Mesendoderm (in vitro differentiated cells): ENCODE measurements around the gene CHMP2A.
A peak's percentile ranks its signal among the peaks of the same experiment; 100 is the strongest.

Experiments used
- DNase-seq: peaks from one replicate; pipeline ENCODE4 v3.0.0; 2013
- H2AK5ac ChIP-seq: 2 replicates; pipeline ENCODE4 v1.6.1; 2013; ENCODE audit warnings: low read length, inconsistent platforms
- H2BK120ac ChIP-seq: 2 replicates; pipeline ENCODE4 v1.6.1; 2013; ENCODE audit warnings: low read depth, mild to moderate bottlenecking, low read length, moderate library complexity, mixed read lengths
- H2BK15ac ChIP-seq: replicated peaks from 2 replicates; pipeline ENCODE4 v1.6.1; 2013; ENCODE audit warnings: low read depth, mild to moderate bottlenecking, moderate library complexity
- H2BK5ac ChIP-seq: 2 replicates; pipeline ENCODE4 v1.6.1; 2013; ENCODE audit warnings: low read length, inconsistent platforms
- H3K18ac ChIP-seq: 2 replicates; pipeline ENCODE4 v1.6.1; 2013; ENCODE audit warnings: mild to moderate bottlenecking, low read length, mixed read lengths
- H3K23ac ChIP-seq: one replicate; pipeline ENCODE4 v1.6.1; 2013; ENCODE audit warnings: low read length
- H3K27ac ChIP-seq: 2 replicates; pipeline ENCODE4 v1.5.1; 2013; ENCODE audit warnings: low read depth, mild to moderate bottlenecking, inconsistent platforms, low read length, moderate library complexity
- H3K27me3 ChIP-seq: 2 replicates; pipeline ENCODE4 v1.6.1; 2013; ENCODE audit warnings: low read length, control low read depth, mild to moderate bottlenecking, inconsistent platforms; ENCODE audit not compliant: insufficient read depth, poor library complexity
- H3K36me3 ChIP-seq: 2 replicates; pipeline ENCODE4 v1.6.1; 2013; ENCODE audit warnings: low read length, inconsistent platforms; ENCODE audit not compliant: control insufficient read depth, insufficient read depth
- H3K4ac ChIP-seq: one replicate; pipeline ENCODE4 v1.6.1; 2013; ENCODE audit warnings: low read depth, mild to moderate bottlenecking, low read length, moderate library complexity
- H3K4me1 ChIP-seq: 2 replicates; pipeline ENCODE4 v1.6.1; 2013; ENCODE audit warnings: low read depth, low read length, inconsistent platforms; ENCODE audit not compliant: control insufficient read depth
- H3K4me2 ChIP-seq: 2 replicates; pipeline ENCODE4 v1.6.1; 2013; ENCODE audit warnings: low read length
- H3K4me3 ChIP-seq: 2 replicates; pipeline ENCODE4 v1.5.1; 2013; ENCODE audit warnings: mild to moderate bottlenecking, low read length
- H3K56ac ChIP-seq: one replicate; pipeline ENCODE4 v1.6.1; 2013; ENCODE audit warnings: low read length
- H3K79me1 ChIP-seq: 2 replicates; pipeline ENCODE4 v1.6.1; 2013; ENCODE audit warnings: low read length, inconsistent platforms
- H3K79me2 ChIP-seq: 2 replicates; pipeline ENCODE4 v1.6.1; 2013; ENCODE audit warnings: mild to moderate bottlenecking, low read length; ENCODE audit not compliant: control insufficient read depth, insufficient read depth
- H3K9ac ChIP-seq: 2 replicates; pipeline ENCODE4 v1.6.1; 2013; ENCODE audit warnings: low read length, inconsistent platforms
- H4K5ac ChIP-seq: one replicate; pipeline ENCODE4 v1.6.1; 2013; ENCODE audit warnings: low read length
- H4K8ac ChIP-seq: one replicate; pipeline ENCODE4 v1.6.1; 2013; ENCODE audit warnings: low read depth, mild to moderate bottlenecking, control low read depth, low read length, moderate library complexity
- WGBS: extraction: QIAGEN DNeasy Blood & Tissue Kit; methylation state at CpG from one replicate; pipeline ENCODE4 v1.1.7; 2013; ENCODE audit warnings: low lambda C conversion rate, missing lambda C conversion rate; ENCODE audit not compliant: insufficient coverage; ENCODE audit errors: extremely low coverage; 5-methylcytosine and 5-hydroxymethylcytosine counted together

CHMP2A gene

GRCh38 chr19:58551123-58551497 is 3.8 kb downstream of the CHMP2A start:
- H2BK5ac ChIP-seq: no peak overlapping the region
- H2BK120ac ChIP-seq: no peak overlapping the region
- H3K27ac ChIP-seq: no peak overlapping the region
- no peak overlapping the region for H3K4me3 ChIP-seq
- no peak overlapping the region for H3K4me2 ChIP-seq
- H2BK15ac ChIP-seq: no peak overlapping the region
- no peak overlapping the region for H3K18ac ChIP-seq
- DNase-seq: no peak
- no CpG with 5 or more reads among the region's 1 CpG for WGBS
- no peak overlapping the region for H3K23ac ChIP-seq
- peaks cover 33% of the 10 kb centered on the region for H3K79me1 ChIP-seq
- no peak overlapping the region for H3K9ac ChIP-seq
- H2AK5ac ChIP-seq: no peak overlapping the region
- H3K79me2 ChIP-seq: peaks cover 39% of the 10 kb centered on the region
- peaks cover 40% of the 10 kb centered on the region for H3K36me3 ChIP-seq
- H3K27me3 ChIP-seq: no peaks in the 10 kb centered on the region
- no peak overlapping the region for H4K8ac ChIP-seq
- no peak overlapping the region for H3K56ac ChIP-seq
- H3K4me1 ChIP-seq: peaks cover 9% of the 10 kb centered on the region
- H3K4ac ChIP-seq: no peak overlapping the region
- H4K5ac ChIP-seq: no peak overlapping the region

GRCh38 chr19:58550362-58551122 is 4.4 kb downstream of the CHMP2A start:
- H4K8ac ChIP-seq: no peak overlapping the region
- H3K4me2 ChIP-seq: no peak overlapping the region
- no peak overlapping the region for H3K18ac ChIP-seq
- no peak overlapping the region for H3K23ac ChIP-seq
- H3K27me3 ChIP-seq: no peaks in the 10 kb centered on the region
- no peak overlapping the region for H4K5ac ChIP-seq
- WGBS: no CpG with 5 or more reads among the region's 13 CpGs
- H3K4ac ChIP-seq: no peak overlapping the region
- peaks cover 44% of the 10 kb centered on the region for H3K79me2 ChIP-seq
- no peak overlapping the region for H2BK5ac ChIP-seq
- DNase-seq: no peak
- H3K36me3 ChIP-seq: peaks cover 40% of the 10 kb centered on the region
- no peak overlapping the region for H3K27ac ChIP-seq
- H3K4me3 ChIP-seq: no peak overlapping the region
- H2BK120ac ChIP-seq: no peak overlapping the region
- peaks cover 10% of the 10 kb centered on the region for H3K4me1 ChIP-seq
- H2AK5ac ChIP-seq: no peak overlapping the region
- H2BK15ac ChIP-seq: no peak overlapping the region
- H3K56ac ChIP-seq: no peak overlapping the region
- H3K9ac ChIP-seq: no peak overlapping the region
- peaks cover 33% of the 10 kb centered on the region for H3K79me1 ChIP-seq

- no peak overlapping the region for H3K4me2 ChIP-seq
- no peak for DNase-seq
- no peak overlapping the region for H3K4me3 ChIP-seq
- H3K23ac ChIP-seq: no peak overlapping the region
- H4K8ac ChIP-seq: no peak overlapping the region
- no peak overlapping the region for H3K56ac ChIP-seq
- no CpG with 5 or more reads among the region's 11 CpGs for WGBS
- H3K79me2 ChIP-seq: peaks cover 51% of the 10 kb centered on the region
- H3K18ac ChIP-seq: no peak overlapping the region
- H3K27ac ChIP-seq: no peak overlapping the region
- peaks cover 40% of the 10 kb centered on the region for H3K36me3 ChIP-seq
- H2BK120ac ChIP-seq: no peak overlapping the region
- peaks cover 8% of the 10 kb centered on the region for H3K4me1 ChIP-seq
- peaks cover 33% of the 10 kb centered on the region for H3K79me1 ChIP-seq
- no peaks in the 10 kb centered on the region for H3K27me3 ChIP-seq
- no peak overlapping the region for H2BK5ac ChIP-seq
- H4K5ac ChIP-seq: no peak overlapping the region
- no peak overlapping the region for H3K9ac ChIP-seq
- H2BK15ac ChIP-seq: no peak overlapping the region
- H3K4ac ChIP-seq: no peak overlapping the region
- no peak overlapping the region for H2AK5ac ChIP-seq
These were observed 5.1 kb downstream of the CHMP2A start for GRCh38 chr19:58549664-58550361.

GRCh38 chr19:58548859-58549663 is 5.8 kb downstream of the CHMP2A start:
- Histone ChIP-seq H3K9ac (no peak overlapping the region), H4K5ac (no peak overlapping the region), H3K27me3 (no peaks in the 10 kb centered on the region), H3K4me3 (no peak overlapping the region), H2BK15ac (no peak overlapping the region), H3K23ac (no peak overlapping the region), H2BK120ac (no peak overlapping the region), H3K18ac (no peak overlapping the region), H3K36me3 (peaks cover 40% of the 10 kb centered on the region), H3K56ac (no peak overlapping the region), H3K4me2 (no peak overlapping the region), H3K4ac (no peak overlapping the region), H4K8ac (no peak overlapping the region), H3K4me1 (peaks cover 8% of the 10 kb centered on the region), H3K79me1 (peaks cover 33% of the 10 kb centered on the region), H3K27ac (no peak overlapping the region), H2AK5ac (no peak overlapping the region), H2BK5ac (no peak overlapping the region), H3K79me2 (peaks cover 54% of the 10 kb centered on the region)
- no CpG with 5 or more reads among the region's 20 CpGs for WGBS
- no peak for DNase-seq

- H3K56ac ChIP-seq: peak overlapping the region; percentile 0
- H3K23ac ChIP-seq: no peak overlapping the region
- no peak overlapping the region for H3K4me2 ChIP-seq
- H4K5ac ChIP-seq: no peak overlapping the region
- peaks cover 8% of the 10 kb centered on the region for H3K4me1 ChIP-seq
- H3K27ac ChIP-seq: no peak overlapping the region
- no peak overlapping the region for H3K4me3 ChIP-seq
- no peaks in the 10 kb centered on the region for H3K27me3 ChIP-seq
- peaks cover 33% of the 10 kb centered on the region for H3K79me1 ChIP-seq
- WGBS: no CpG with 5 or more reads among the region's 18 CpGs
- no peak overlapping the region for H2AK5ac ChIP-seq
- no peak overlapping the region for H2BK5ac ChIP-seq
- H2BK15ac ChIP-seq: no peak overlapping the region
- H3K18ac ChIP-seq: no peak overlapping the region
- no peak overlapping the region for H3K4ac ChIP-seq
- H3K79me2 ChIP-seq: peaks cover 54% of the 10 kb centered on the region
- peak overlapping the region; percentile 23 for H3K9ac ChIP-seq
- H3K36me3 ChIP-seq: peaks cover 40% of the 10 kb centered on the region
- no peak overlapping the region for H4K8ac ChIP-seq
- no peak overlapping the region for H2BK120ac ChIP-seq
- no peak for DNase-seq
These were observed 7.3 kb downstream of the CHMP2A start for GRCh38 chr19:58547323-58548312.
